ENCODE data around the gene PPDPF. TPM values are rescaled to one million over a fixed set of nuclear protein-coding genes. Genes with fewer than 3 reads are reported as not detected.
A peak's percentile ranks its signal among the peaks of the same experiment; 100 is the strongest.
"Not testable (repeated sequence)": the region's sequence is repeated elsewhere in the genome, so short reads cannot be mapped to it uniquely, and the experiment has no call there.

Gene PPDPF, protein sequence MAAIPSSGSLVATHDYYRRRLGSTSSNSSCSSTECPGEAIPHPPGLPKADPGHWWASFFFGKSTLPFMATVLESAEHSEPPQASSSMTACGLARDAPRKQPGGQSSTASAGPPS
- 100 to 1,000 TPM in 1 of 2 donors, 10 to 100 TPM in 1; 91.0 to 130 TPM for total RNA-seq

DNA sequence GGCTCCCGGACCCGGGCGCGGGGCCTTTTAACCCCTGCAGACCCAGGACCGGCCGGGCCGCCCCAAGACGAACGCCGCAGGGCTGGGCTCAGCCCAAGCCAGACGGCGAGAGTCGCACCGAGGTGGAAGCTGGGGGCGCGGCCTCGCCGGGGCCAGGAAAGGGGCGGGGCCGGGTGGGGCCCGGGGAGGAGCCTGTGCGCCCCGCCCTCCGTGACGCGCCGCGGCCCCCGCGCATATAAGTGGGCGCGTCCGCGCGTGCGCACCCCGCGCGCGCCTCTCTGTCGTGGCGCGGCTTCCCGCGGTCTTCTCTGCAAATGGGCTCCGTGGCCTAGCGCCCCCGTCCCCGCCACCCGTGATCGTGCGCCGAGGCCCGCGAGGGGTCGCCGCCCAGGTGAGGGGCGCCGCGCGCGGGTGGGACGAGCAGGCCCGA, at the start of gene PPDPF:
PPDPF (plus strand) TSS at position 262 of the 430 bp plus-strand sequence. CDS start 544 bp downstream, outside the sequence.
- peaks cover 3 to 5% of the 10 kb centered on the region in 2 donors for H3K9me3 Mint-ChIP-seq
- ATAC-seq (replicated peaks in 1 of 2) (peak; percentile 87 to 91), DNase-seq (peak; percentile 79 to 89)
- peaks cover 10 to 17% of the 10 kb centered on the region in 2 donors for H3K36me3 Mint-ChIP-seq (ENCODE audit: insufficient read depth in 2 of 2)
- peaks cover 17% of the 10 kb centered on the region for H3K4me1 Mint-ChIP-seq (ENCODE audit: low read depth)
- H3K27me3 Mint-ChIP-seq (ENCODE audit: low read depth) = no peaks in the 10 kb centered on the region
- H3K27ac Mint-ChIP-seq = no peak within 1 kb of the TSS
- peak within 1 kb of the TSS; percentile 85 to 89 for H3K4me3 Mint-ChIP-seq

DNA sequence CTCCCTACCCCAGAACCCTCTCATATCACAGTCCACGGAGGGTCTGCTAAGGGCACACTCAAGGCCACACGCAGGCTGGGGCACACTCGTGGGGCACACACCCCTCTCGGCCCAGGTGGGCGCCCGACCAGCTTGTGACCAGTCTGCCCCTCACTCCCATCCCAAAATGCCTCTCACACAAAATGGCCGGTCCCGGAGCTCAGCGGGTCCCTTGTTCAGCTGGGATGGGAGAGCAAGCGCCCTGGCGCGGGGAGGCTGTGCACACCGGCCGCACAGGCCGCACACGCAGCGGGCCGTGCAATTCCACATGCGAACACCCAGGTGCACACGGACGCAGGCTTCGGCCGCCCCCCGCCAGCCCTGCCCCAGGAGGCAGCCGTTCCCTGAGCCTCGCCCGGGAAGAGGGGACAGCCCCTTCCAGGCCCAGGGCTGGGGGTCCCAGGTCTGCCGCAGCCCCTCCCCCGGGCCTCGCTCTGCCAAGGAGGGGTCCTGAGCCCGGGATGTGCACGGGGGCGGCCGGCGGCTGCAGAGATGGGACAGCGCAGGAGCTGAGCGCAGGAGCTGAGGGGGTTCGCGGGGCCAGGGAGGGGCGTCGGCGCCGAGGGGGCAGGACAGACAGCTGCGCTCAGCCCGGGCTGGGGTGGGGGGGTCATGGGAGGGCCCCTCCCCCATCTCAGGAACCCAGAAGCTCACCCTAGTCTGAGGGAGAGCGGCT, 49.4 kb upstream of the PPDPF start:
- H3K27ac Mint-ChIP-seq = no peak overlapping the region
- DNase-seq (no peak), ATAC-seq (replicated peaks in 1 of 2) (no peak)
- H3K4me3 Mint-ChIP-seq = no peak overlapping the region
- H3K27me3 Mint-ChIP-seq (ENCODE audit: low read depth) = peaks cover 31% of the 10 kb centered on the region
- H3K9me3 Mint-ChIP-seq = no peaks in the 10 kb centered on the region
- no peaks in the 10 kb centered on the region for H3K36me3 Mint-ChIP-seq (ENCODE audit: insufficient read depth in 2 of 2)
- H3K4me1 Mint-ChIP-seq (ENCODE audit: low read depth) = peaks cover 10% of the 10 kb centered on the region

DNA sequence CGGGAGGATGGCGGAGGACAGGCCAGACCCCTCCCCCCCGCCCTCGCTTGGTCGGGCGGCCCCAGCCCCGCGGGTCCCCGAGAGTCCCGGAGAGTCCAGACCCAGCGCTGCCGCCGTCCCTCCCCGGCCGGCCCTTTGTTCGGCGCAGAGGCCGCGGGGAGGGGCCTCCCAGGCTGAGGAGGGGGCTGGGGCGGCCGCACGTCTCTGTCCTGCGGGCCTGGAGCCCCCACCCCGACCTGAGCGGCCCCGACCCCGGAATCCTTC, 48.9 kb upstream of the PPDPF start:
- Mint-ChIP-seq H3K4me3 (no peak overlapping the region), H3K9me3 (no peaks in the 10 kb centered on the region), H3K27me3 (ENCODE audit: low read depth) (peaks cover 35% of the 10 kb centered on the region), H3K27ac (no peak overlapping the region), H3K4me1 (ENCODE audit: low read depth) (peaks cover 10% of the 10 kb centered on the region), H3K36me3 (ENCODE audit: insufficient read depth in 2 of 2) (no peaks in the 10 kb centered on the region)
- DNase-seq (no peak), ATAC-seq (replicated peaks in 1 of 2) (no peak)

DNA sequence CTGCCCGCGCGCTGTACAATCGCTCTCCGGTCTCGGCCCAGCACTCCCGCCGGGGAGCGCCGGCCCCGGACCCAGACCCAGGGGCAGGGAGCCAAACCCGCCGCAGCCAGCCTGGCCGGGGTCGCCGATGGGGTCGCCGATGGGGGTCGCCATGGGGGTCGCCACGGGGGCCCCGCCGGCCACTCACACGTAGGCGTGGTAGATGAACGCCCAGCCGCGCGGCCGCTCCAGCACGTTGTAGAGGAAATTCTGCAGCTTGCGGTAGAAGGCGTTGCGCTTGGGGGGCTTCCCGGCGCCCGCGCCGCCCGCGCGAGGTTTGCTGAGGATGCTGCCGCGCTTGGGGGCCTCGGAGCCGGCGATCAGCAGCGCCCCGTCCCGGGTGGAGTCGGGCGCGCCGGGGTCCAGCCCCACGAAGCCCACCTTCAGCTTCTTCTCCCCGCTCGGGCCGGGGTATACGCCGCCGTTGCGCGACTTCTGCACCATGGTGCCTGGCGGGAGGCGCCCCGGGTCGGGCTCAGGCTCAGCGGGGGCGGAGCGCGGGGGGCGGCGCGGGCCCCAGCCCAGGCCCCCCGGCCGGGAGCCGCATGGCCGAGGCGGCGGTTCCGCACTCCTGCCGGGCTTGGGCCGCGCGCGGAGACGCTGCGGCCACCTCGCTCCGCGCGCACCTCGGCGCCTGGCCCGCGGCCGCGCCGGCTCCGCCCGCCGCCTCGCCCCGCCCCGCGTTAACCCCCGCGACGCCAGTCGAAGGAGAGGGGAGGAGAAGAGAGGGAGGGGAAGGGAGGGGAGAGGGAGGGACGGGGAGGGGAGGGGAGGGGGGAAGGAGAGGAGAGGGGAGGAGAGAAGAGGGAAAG, 48.4 kb upstream of the PPDPF start, which contains the start of gene KCNQ2:
KCNQ2 (minus strand) TSS at position 675 of the 851 bp plus-strand sequence; CDS start at position 483, 192 bp downstream.
- Mint-ChIP-seq H3K27me3 (ENCODE audit: low read depth) (peaks cover 41% of the 10 kb centered on the region), H3K27ac (no peak within 1 kb of the TSS), H3K4me3 (peak within 1 kb of the TSS; percentile 27 to 40), H3K4me1 (ENCODE audit: low read depth) (peaks cover 10% of the 10 kb centered on the region), H3K36me3 (ENCODE audit: insufficient read depth in 2 of 2) (no peaks in the 10 kb centered on the region), H3K9me3 (no peaks in the 10 kb centered on the region)
- ATAC-seq (replicated peaks in 1 of 2) (peak in 1 of 2 donors; percentile 15), DNase-seq (no peak)

DNA sequence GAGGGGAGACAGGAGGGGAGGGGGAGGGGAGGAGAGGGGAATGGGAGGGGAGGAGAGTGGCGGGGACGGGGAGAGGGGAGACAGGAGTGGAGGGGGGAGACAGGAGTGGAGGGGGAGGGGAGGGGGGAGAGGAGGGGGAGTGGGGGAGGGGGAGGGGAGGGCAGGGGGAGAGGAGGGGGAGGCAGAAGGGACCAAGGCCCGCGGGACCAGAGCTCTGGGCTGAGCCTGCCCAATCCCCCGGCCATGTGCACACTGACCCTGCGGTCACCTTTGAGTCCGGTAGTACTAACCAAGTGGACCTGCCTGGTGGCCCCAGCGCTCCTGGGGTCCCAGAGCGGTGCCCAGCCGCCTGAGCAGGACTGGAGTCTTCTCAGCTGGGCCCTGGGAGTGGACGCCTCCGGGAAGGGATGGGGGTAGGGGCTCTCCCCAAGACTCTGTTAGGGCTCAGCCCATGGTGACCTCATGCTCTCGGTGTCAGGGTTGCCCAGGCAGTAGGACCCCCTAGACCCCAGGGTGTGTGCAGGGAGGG, 47.6 kb upstream of the PPDPF start:
- Mint-ChIP-seq H3K4me3 (peak overlapping the region in 1 of 2 donors; percentile 18), H3K4me1 (ENCODE audit: low read depth) (peaks cover 10% of the 10 kb centered on the region), H3K36me3 (ENCODE audit: insufficient read depth in 2 of 2) (no peaks in the 10 kb centered on the region), H3K27ac (no peak overlapping the region), H3K9me3 (no peaks in the 10 kb centered on the region), H3K27me3 (ENCODE audit: low read depth) (peaks cover 45% of the 10 kb centered on the region)
- no peak for DNase-seq
- ATAC-seq (replicated peaks in 1 of 2) = no peak

DNA sequence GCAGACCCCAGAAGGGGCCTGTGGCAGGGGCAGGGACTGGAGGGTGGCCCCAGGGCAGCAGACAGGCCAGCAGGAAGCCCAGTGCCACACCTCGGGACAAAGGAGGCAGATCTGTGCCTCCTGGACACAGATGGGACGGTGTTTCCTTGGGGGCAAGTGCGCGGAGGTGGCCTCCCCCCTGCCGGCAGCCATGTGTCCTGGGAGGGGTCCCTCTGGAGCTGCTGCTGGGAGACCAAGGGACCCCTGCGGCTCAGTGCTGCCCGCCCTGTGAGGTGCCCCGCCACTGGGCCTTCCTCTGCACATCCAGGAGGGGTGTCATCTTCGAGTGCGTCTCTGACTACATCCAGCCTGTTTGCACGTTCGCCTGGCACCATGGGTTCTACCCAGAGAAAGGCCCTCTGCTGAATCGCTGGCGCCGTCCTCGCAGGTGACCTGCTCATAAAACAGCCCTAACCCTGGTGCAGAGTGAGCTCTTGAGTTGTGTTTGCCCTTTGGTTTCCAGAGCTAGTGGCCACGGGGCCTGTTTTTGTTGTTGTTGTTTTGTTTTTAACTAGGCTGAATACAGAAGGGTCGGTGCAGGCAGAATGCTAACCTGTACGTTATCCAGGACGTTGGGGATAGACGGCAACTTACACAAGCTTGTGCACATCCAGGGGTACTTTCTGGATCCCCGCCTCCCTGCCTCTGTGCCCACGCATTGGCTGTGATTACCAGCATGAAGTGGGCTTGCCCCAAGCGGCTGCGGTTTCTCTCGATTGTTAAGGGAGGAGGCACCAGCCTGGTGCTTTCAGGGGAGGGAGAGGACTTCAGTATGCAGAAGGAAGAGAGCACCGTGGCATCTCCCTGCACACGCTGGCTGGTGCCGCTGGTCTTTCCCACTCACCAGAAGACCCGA, 46.8 kb upstream of the PPDPF start:
- Mint-ChIP-seq H3K4me3 (peak overlapping the region in 1 of 2 donors; percentile 29), H3K9me3 (no peaks in the 10 kb centered on the region), H3K27me3 (ENCODE audit: low read depth) (peaks cover 52% of the 10 kb centered on the region), H3K36me3 (ENCODE audit: insufficient read depth in 2 of 2) (no peaks in the 10 kb centered on the region), H3K27ac (no peak overlapping the region), H3K4me1 (ENCODE audit: low read depth) (peaks cover 10% of the 10 kb centered on the region)
- DNase-seq (no peak), ATAC-seq (replicated peaks in 1 of 2) (peak in 1 of 2 donors; percentile 22)

DNA sequence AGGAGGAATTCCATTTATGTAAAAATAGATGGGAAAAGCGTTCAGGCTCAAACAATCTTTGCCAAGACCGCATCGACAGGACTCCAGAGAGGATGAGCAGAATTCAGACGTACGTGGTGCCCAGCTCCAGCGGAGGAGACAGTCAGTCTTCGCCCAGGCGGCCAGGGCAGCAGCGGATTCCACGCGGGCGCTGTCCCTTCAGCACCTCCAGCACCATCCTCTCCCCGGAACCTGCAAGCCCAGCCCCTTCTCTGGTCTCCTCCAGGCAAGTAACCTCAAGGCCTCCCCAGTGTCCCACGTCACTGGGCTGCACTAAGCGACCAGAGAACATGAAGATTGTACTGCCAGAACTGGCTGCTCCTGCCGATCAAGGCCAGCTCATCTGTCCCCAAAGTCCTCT, 45.4 kb upstream of the PPDPF start:
- Mint-ChIP-seq H3K4me3 (no peak overlapping the region), H3K27me3 (ENCODE audit: low read depth) (peaks cover 49% of the 10 kb centered on the region), H3K9me3 (no peaks in the 10 kb centered on the region), H3K27ac (no peak overlapping the region), H3K4me1 (ENCODE audit: low read depth) (peaks cover 10% of the 10 kb centered on the region), H3K36me3 (ENCODE audit: insufficient read depth in 2 of 2) (no peaks in the 10 kb centered on the region)
- ATAC-seq (replicated peaks in 1 of 2) (no peak), DNase-seq (no peak)

DNA sequence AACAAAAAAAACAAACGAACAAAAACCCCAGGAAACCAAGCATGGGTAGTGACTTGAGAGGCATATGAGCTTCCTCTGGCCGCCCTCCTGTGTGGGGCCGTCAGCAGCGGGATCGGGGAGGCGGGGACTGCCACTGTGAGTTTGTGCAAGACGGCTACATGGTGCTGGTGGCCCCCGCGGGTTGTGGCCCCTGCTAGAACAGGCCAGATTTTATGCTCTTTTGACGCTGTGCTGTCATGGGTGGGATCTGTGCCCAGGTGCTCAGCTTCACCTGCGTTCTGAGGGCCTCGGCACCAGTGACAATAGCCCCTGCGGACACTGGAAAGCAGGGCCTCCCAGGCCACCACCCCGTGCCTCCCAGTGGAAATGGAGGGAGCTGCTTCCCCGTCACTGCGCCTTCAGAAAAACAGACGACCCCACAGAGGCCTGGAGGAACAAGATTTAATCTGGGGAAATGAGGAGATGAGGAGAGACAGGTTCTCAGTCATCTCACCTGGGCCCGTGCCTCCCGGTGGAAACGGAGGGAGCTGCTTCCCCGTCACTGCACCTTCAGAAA, 43.4 kb upstream of the PPDPF start:
- H3K36me3 Mint-ChIP-seq (ENCODE audit: insufficient read depth in 2 of 2) = no peaks in the 10 kb centered on the region
- peaks cover 10% of the 10 kb centered on the region for H3K4me1 Mint-ChIP-seq (ENCODE audit: low read depth)
- DNase-seq (no peak), ATAC-seq (replicated peaks in 1 of 2) (no peak)
- peaks cover 52% of the 10 kb centered on the region for H3K27me3 Mint-ChIP-seq (ENCODE audit: low read depth)
- no peak overlapping the region for H3K27ac Mint-ChIP-seq
- no peak overlapping the region for H3K4me3 Mint-ChIP-seq
- no peaks in the 10 kb centered on the region for H3K9me3 Mint-ChIP-seq

DNA sequence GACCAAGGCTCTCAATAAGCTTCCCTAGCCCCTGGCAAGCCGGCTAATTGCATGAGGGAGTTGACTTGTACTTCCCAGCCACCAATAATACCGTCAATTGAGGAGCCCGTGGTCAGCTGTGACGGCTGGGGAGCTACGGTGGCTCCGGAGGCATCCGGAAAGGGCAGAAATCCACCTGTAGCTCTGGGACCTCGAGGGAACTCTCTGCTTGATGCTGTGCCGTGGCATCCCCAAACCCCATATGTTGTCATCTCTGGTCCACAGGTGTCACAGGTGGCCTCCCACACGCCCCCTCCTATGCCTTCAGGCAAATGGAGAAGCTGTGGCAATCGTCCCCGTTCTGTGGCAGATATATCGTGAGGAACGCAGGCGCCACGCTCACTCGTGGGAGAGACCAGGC, 42.6 kb upstream of the PPDPF start:
- H3K36me3 Mint-ChIP-seq (ENCODE audit: insufficient read depth in 2 of 2) = no peaks in the 10 kb centered on the region
- H3K4me1 Mint-ChIP-seq (ENCODE audit: low read depth) = peaks cover 15% of the 10 kb centered on the region
- no peak for DNase-seq
- no peak overlapping the region for H3K27ac Mint-ChIP-seq
- H3K9me3 Mint-ChIP-seq = no peaks in the 10 kb centered on the region
- H3K4me3 Mint-ChIP-seq = no peak overlapping the region
- H3K27me3 Mint-ChIP-seq (ENCODE audit: low read depth) = peaks cover 59% of the 10 kb centered on the region
- no peak for ATAC-seq (replicated peaks in 1 of 2)

DNA sequence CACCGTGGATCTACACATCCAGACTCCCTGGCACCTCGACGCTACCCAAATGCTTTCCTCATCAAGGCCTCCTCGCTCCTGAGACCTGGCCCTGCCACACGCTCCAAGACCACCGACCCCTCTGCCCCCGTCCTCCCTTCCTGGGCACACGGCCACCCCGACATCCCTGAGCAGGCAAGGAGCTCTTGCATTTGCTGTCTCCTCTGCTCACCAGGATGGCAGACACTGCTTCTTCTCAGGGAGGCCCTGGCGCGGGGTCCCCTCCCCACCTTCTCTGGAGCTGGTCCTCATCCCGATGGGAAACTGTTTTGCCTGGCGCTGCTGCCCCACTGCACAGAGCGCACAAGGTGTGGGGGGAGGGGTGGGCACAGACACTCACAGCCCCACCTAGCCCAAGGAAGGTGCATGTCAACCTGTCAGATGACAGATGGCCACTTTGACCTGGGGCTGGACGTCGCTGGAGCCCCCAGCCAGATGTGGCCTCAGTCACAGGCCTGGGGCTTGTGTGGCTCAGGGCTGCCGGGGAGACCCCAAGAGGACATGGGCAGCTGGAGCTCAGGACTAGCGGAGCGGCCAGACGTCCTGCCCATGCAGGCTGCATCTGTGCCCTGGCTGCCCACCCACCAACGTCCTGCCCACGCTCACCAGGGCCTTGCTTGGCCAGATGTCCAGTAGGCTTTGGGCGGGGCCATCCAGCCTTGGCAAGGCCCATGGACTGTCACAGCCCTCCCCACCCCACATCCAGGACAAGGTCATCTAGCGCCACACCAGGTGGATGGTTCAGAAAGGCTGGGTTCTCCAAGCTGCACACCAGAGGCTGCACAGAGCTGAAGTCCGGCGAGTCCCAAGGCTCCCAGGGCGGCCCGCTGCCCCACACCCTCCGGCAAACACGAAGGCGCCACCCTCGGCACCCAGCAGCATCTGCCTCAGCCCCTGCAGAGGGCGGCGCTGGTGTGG, 41.9 kb upstream of the PPDPF start:
- no peak for DNase-seq
- Mint-ChIP-seq H3K4me3 (no peak overlapping the region), H3K27me3 (ENCODE audit: low read depth) (peaks cover 61% of the 10 kb centered on the region), H3K9me3 (no peaks in the 10 kb centered on the region), H3K4me1 (ENCODE audit: low read depth) (peaks cover 18% of the 10 kb centered on the region), H3K27ac (no peak overlapping the region), H3K36me3 (ENCODE audit: insufficient read depth in 2 of 2) (no peaks in the 10 kb centered on the region)
- ATAC-seq (replicated peaks in 1 of 2) = no peak

DNA sequence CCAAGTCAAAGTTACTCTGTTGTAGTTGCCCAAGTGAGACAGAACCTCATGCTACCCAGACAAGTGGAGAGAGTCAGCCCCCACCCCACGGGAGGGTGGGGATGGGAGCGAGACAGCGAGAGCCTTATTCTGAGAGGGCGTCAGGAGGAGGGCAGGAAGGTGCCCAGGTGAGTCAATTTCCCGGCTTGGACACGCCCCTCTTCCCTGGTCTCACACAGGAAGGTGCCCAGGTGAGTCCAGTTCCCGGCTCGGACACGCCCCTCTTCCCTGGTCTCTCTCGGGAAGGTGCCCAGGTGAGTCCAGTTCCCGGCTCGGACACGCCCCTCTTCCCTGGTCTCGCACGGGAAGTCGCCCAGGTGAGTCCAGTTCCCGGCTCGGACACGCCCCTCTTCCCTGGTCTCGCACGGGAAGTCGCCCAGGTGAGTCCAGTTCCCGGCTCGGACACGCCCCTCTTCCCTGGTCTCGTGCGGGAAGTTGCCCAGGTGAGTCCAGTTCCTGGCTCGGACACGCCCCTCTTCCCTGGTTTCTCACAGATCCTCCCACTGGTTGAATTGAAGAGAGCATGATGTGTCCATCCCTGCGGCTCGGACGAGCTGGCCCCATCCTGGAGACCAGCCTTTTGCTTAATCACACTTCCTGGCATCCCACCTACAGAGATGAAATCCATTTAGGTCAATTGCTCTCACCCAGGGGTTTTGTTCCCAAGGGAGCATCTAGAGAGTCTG, 40.7 kb upstream of the PPDPF start:
- not testable (repeated sequence) for H3K36me3 Mint-ChIP-seq (ENCODE audit: insufficient read depth in 2 of 2); H3K9me3 Mint-ChIP-seq; DNase-seq; H3K27ac Mint-ChIP-seq; ATAC-seq (replicated peaks in 1 of 2); H3K4me3 Mint-ChIP-seq; H3K4me1 Mint-ChIP-seq (ENCODE audit: low read depth)
- H3K27me3 Mint-ChIP-seq (ENCODE audit: low read depth) = peaks cover 48% of the 10 kb centered on the region
